ENCODE measurements around the gene IRX3.

GRCh38 chr16:54245788-54246453 lies 40.7 kb downstream of the IRX3 start:
- TF ChIP-seq CTCF (IDR thresholded peaks at IDR 0.05) (no peak), POLR2A (IDR thresholded peaks at IDR 0.05) (no peak)

All from lower leg skin (tissue), 3 donors.